GM12874 (cell line): ENCODE measurements around the gene RHBDL1.

Experiments
- CTCF ChIP-seq: IDR thresholded peaks from 2 replicates; pipeline ENCODE4 v1.5.1; 2011; ENCODE audit warnings: low read depth, mild to moderate bottlenecking, control low read depth, low read length, moderate library complexity; ENCODE audit not compliant: insufficient read depth

RHBDL1 gene

GRCh38 chr16:669666-670065 is 5.8 kb upstream of the RHBDL1 start:
- TF ChIP-seq CTCF, result no peak

DNA sequence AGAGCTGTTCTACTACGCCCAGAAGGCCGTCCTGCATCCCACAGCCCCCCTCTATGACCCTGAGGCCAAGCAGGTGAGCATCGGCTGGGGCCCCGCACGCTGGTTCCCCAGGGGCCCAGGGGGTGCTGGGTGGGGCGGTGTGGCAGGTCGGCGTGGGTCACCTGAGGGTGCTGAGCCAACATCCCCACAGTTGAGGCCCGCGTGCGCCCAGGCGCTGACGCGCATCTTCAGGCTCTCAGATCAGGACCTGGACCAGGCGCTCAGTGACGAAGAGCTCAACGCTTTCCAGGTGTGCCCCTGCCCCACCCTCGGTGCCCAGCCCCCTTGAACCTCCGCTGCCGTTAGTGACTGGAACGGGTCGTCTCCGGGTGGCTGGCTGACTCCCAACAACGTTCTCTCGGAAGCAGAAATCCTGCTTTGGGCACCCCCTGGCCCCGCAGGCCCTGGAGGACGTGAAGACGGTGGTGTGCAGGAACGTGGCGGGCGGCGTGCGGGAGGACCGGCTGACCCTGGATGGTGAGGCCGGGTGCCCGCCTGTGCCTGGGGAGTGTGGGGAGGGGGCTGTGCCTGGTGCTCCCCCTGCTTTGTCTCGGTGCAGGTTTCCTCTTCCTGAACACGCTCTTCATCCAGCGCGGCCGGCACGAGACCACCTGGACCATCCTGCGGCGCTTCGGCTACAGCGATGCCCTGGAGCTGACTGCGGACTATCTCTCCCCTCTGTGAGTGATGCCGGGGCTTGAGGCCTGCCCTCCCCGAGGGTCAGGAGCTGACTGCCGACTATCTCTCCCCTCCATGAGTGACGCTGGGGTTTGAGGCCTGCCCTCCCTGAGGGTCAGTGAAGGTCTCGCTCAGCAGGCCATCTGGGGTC is 4.8 kb upstream of the RHBDL1 start:
- no peak for TF ChIP-seq CTCF

- TF ChIP-seq CTCF, result no peak
Measured at GRCh38 chr16:671353-672131, 3.9 kb upstream of the RHBDL1 start.

DNA sequence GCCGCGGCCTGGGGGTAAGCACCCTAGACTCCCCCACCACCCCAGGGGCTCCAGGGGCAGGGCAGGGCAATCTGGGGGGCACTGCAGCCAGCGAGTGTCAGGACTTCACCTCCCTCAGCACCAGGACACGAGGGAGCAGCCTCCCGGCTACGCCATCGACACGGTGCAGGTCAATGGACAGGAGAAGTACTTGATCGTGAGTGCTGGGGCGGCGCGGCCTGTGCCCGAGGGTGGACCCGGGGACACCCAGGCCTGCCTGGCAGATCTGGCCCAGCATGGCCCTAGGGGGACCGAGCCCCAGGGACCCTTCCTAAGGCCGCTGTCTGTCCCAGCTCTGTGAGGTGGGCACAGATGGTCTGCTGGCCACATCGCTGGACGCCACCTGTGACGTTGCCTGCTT is 3.1 kb upstream of the RHBDL1 start:
- TF ChIP-seq CTCF, result no peak

DNA sequence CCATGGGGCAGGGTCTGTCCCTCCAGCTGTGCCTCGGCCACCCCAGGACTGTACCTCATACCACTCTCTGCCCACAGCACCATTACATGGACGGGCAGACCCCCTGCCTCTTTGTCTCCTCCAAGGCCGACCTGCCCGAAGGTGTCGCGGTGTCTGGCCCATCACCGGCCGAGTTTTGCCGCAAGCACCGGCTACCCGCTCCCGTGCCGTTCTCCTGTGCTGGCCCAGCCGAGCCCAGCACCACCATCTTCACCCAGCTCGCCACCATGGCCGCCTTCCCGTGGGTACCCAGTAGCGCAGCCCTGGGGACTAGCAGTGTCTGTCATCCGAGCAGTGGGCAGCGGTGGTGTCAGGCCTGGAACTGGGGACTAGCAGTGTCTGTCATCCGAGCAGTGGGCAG is 2.6 kb upstream of the RHBDL1 start:
- TF ChIP-seq CTCF, result no peak

DNA sequence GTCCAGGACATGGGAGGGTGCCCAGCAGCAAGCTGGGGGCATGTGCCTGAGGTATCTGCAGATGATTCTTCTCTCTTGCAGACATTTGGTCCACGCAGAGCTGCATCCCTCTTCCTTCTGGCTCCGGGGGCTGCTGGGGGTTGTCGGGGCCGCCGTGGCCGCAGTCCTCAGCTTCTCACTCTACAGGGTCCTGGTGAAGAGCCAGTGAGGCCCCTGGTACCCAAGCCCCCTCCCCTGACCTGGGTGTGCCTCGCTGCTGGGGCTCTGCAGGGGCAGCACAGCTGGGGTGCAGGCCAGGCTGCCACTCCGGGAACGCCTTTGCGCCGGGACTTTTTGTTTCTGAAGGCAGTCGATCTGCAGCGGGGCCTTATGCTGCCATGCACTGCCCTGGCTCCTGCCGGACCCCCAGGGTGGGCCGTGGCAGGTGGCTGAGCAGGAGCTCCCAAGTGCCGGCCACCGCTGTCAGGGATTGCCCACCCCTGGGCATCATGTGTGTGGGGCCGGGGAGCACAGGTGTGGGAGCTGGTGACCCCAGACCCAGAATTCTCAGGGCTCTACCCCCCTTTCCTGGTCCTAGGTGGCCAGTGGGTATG is 2.0 kb upstream of the RHBDL1 start:
- TF ChIP-seq CTCF, result no peak

- no peak for TF ChIP-seq CTCF
Measured at GRCh38 chr16:674214-674881, 1.1 kb upstream of the RHBDL1 start.
